ENCODE results near the gene UNC119B.
A peak's percentile ranks its signal among the peaks of the same experiment; 100 is the strongest.

UNC119B gene

GRCh38 chr12:120688527-120689071 is 21.7 kb upstream of the UNC119B start:
- no peak for DNase-seq

DNA sequence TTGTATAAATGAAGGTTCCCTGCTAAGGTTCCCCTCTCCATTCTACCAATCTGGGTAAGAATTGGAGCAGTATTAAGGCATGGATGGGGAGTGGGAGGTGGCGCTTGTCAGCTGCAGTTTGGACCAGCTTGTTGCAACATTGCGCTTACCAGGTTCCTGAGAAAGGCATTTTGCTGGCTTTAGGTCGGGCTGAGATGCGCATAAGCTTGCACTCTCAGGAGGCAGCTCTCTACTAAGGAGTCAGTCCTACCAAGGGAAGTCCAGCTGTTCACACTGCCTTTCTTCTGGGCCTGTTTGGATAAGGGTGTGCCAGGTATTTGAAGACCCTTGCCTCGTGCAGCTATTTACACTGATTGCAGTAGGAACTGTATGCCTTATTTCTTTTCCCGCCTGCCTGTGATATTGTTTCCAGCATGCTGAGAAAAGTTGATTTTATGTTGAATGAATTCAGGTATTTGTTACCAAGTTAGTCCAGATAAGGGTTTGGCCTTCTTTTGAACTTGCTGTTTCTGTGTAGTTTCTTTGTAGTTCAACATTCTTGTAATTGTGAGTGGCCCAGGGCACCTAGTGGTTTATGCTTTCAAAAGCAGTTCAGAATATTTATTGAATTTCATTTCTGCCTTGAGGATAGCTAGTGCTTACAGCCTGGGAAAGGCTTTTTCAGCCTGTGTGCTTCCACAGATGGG is 20.7 kb upstream of the UNC119B start:
- no peak for DNase-seq

DNA sequence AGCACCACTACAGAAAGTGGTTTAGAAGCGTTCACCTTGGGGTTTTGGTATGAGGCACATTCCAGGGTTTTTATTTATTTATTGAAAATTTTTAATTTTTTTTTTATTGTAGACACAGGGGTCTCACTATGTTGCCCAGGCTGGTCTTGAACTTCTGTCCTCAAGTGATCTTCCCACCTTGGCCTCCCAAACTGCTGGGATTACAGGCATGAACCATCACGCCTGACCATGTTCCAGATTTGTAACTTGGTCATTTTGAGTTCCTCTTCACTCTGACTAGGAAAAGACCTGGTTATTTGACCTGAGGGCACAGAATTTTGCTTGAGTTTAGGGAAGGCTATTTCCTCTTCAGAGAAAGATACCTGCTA is 20.2 kb upstream of the UNC119B start:
- no peak for DNase-seq

- DNase-seq: no peak
These were observed 19.3 kb upstream of the UNC119B start for GRCh38 chr12:120690978-120691377.

DNA sequence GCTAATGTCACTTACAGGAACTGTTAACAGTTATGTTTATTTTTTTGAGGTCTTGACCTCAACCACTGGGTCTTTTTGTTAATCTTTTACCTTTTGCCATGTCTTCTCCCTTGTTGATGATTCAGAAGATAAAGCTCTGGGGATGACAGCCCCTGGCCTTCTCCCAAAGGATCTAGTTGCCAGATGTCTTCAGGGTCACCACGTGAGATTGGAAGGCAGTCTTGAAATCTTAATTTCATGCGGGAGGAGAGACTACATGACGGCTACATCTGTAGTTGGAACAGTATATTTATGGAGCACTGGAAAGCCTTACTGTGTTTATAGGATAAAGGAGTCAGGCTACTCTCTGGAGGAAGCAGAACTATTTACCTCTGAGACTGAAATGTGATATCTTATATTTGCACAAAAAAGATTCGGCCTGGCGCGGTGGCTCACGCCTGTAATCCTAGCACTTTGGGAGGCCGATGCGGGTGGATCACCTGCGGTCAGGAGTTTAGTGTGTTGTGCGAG is 17.7 kb upstream of the UNC119B start:
- no peak for DNase-seq

DNA sequence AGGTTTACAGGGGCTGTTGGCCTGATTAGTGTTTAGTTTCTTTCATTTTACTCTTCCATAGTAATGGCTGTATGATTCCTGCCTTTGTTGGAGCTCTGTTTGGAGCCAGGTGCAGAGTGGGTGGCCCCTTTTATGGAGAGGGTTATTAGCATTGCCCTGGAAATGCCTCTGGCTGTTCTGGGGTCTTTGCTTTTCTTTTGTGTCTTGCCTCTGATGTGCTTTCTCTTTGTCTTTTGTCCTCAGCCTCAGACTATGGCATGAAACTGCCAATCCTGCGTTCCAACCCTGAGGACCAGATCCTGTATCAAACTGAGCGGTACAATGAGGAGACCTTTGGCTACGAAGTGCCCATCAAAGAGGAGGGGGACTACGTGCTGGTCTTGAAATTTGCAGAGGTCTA is 16.4 kb upstream of the UNC119B start:
- no peak for DNase-seq

- no peak for DNase-seq
These were observed 13.6 kb upstream of the UNC119B start for GRCh38 chr12:120696626-120697025.

GRCh38 chr12:120697344-120697743 is 12.9 kb upstream of the UNC119B start:
- DNase-seq: no peak

- no peak for DNase-seq
These were observed 11.6 kb upstream of the UNC119B start for GRCh38 chr12:120698665-120699064.

DNA sequence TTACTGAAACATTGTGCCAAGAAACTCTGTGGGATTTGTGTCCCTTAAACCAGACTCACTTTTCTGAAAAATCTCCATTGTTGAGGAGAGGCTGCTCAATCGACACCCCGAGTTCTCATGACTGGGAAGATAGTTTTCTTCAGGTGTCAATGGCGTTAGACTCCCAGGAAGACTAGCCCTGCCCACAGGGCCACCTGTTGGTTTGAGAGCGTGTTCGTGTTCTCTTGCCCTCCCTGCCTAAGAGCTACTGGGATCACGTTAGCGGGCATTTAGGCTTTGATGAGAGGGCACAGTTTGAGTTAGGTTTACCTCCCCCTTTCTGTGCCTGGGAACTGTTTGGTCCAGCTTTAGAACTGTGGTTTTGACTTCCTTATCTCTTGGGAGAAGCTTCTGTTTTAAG is 10.7 kb upstream of the UNC119B start:
- DNase-seq: no peak

DNA sequence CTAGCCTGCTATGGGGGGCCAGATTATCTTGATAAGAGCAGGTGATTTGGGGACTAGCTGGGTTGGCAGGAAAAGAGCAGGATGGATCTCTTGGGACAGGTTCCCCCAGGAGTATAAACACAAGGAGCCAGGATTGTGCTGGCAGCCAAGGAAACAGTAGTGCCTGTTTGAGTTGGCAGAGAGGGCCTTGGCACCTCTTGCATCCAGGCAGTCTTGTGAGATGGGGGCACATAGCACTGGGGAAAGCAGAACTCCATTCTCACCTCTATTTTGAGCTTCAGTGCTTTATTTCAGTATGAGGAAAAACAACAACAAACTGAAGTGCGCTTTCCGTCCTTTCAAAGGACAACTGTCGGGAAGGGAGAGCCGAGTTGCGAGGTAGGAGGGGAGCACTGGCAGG is 9.4 kb upstream of the UNC119B start:
- DNase-seq: no peak

- no peak for DNase-seq
These were observed 7.6 kb upstream of the UNC119B start for GRCh38 chr12:120702637-120703036.

DNA sequence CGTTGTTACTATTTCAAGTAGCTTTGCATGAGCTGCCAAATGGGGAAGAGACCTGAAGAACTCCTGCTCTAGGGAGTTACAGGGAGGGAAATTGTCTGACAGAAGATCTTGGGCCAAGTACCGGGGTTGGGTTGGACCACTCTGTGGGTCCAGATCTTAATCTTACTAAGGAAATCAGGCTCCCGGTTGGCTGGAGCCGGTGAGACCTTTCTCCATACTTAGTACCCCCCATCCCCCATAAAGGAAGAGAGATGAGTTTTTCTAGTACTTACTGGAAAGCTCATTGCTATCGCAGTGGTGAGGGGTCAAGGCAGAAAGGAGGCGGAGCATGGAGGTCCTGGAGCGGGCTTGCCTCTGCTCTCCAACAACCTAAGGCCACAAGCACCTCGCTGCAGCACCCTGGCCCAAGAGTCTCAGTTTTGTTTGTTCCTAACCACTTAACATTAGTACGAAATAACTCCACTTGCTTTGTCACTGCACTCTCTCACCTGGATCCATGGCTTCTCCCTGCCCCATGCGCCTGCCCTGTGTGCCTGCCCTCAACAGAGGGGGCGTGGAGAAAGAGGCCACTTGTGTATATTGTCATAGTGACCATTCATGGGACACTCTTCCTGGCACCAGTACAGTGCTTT is 6.8 kb upstream of the UNC119B start:
- no peak for DNase-seq

GRCh38 chr12:120705618-120706017 is 4.6 kb upstream of the UNC119B start:
- DNase-seq: no peak

- no peak for DNase-seq
These were observed 4.2 kb upstream of the UNC119B start for GRCh38 chr12:120706029-120706428.

DNA sequence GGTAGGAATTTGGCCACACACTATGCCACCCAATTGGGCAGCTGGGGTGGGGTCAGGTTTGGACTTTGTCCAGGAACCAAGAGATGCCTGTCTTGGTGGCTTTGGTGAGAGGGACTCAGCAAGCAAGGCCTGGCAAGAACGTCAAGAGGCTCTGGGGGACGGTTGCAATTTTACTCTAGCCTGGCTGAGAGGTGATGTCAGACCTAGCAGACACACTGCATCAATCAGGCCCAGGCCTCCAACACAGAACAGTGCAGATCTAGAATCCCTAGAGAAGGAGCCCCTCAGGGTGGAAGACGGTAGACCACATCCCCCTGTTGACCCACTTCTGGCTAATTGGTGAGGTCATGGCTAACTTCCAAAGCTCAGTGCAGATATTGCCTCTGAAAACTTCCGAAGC is 1.6 kb upstream of the UNC119B start:
- no peak for DNase-seq

DNA sequence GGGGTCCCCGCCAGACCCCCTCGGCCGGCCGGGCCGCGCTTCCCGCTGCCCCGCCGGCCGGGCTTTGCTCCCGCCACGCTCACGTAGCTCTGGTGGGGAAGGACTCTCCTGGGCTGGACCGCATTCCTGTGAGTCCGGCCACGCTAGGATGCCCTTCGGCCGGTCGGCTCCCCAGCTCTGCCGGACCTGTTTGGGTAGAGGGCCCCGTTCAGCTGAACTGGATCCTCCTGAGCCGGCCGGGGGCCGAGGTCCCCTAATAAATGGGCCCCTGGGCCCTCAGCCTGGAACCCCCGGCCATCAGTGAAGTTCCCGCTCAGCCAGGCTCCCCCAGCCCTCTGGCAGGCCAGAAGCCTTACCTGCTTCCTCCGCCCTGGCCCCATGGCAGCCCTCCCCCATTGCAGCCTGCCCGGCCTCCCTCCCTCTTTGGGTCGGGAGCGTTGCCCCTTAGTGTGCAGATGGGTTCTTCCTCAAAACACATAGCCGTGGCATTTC is 593 bp downstream of the UNC119B start:
- no peak for DNase-seq

- no peak for DNase-seq
These were observed 1.2 kb downstream of the UNC119B start for GRCh38 chr12:120711411-120711810.

DNA sequence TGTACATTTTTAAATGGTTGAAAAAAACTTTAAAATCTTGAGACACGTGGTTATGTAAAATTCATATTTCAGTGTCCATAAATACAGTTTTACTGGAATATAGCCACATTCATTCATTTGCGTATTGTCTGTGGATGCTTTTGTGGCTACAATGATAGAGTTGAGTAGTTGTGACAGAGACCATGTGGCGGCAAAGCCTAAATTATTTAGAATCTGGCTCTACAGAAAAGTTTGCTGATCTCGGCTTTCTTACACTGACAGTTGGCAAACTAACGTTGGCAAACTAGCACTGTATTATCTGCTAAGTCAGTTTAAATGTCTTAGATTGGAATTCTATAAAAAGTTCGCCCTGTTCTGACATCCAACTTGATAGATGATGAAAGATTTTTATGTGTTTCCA is 2.4 kb downstream of the UNC119B start:
- no peak for DNase-seq

- DNase-seq: peak; percentile 54
These were observed 3.7 kb downstream of the UNC119B start for GRCh38 chr12:120713861-120714482.

DNA sequence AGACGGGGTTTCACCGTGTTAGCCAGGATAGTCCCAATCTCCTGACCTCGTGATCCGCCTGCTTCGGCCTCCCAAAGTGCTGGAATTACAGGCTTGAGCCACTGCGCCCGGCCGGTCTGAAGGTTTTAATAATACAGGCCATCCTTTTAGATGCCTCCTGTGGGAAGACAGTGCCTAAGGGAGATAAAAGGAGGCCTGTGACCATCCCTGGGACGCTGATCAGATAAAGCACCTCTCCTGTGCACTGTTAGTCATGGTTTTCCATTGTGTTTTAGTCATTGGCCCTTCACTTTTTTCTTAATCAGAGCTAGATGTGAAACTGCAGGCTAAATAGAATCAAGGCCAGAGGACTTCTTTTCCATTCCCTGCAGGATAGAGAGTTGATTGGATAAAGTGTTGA is 7.8 kb downstream of the UNC119B start:
- DNase-seq: no peak

DNA sequence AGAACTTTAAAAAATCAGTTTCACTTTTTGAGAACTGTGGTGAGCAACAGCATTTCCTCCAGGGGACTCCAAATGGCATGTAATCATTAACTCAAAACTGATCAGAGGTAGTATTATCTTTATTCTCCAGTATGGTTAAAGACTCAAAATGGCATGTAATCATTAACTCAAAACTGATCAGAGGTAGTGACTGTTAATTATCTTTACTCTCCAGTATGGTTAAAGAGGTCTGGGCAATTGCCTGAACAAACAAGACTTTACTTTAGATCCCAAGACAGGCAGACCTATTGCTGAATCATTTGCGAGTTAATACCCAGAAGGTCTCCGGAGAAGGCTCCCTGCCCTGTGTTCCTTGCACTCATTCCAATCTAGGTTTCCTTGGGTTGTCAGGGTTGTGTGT is 8.8 kb downstream of the UNC119B start:
- no peak for DNase-seq

GRCh38 chr12:120719496-120720233 is 9.4 kb downstream of the UNC119B start:
- DNase-seq: no peak

All from NCI-H1417 treated with DMSO at 0.1 percent for 48 hours (cell line).